ENCODE results near the gene PLA2G2C. TPM values are rescaled to one million over a fixed set of nuclear protein-coding genes. Genes with fewer than 3 reads are reported as not detected.

PLA2G2C gene
- total and polyA plus RNA-seq, 2 of the 8 experiments (the other 6 are each of a cell fraction or from before 2014, with no cell fraction given) = not detected

GRCh38 chr1:20194757-20195461 is 8.6 kb upstream of the PLA2G2C start:
- ChIA-PET CTCF (ENCODE audit: partially characterized antibody) (interaction anchor here (0.7 to 9.3 kb wide), 35 partner anchors 8 to 299 kb away, joined by 3 to 90 read pairs (median 4); no protein-coding TSS in a partner anchor), POLR2A (ENCODE audit: partially characterized antibody) (interaction anchor here (1.2 kb wide), 1 partner anchor 11 kb away, joined by 3 read pairs; no protein-coding TSS in a partner anchor)
- no peak overlapping the region for H4K91ac ChIP-seq (replicated peaks; ENCODE audit: insufficient read length, low read length)
- H3K23me2 ChIP-seq (ENCODE audit: low read depth, low read length) = no peaks in the 10 kb centered on the region
- 61% methylated on average over 15 of the region's 15 CpGs; no CpG with 5 or more reads in 1 of the 2 experiments for WGBS, 2 experiments (ENCODE audit: extremely low coverage in 1 of 2, insufficient coverage in 1 of 2, insufficient read length in 1 of 2, insufficient replicate concordance in 2 of 2, low coverage in 1 of 2, low lambda C conversion rate in 2 of 2, missing lambda C conversion rate in 1 of 2)
- H2BK5ac ChIP-seq (ENCODE audit: low read depth, low read length) = no peak overlapping the region
- no peaks in the 10 kb centered on the region for H3K79me2 ChIP-seq (ENCODE audit: control insufficient read depth in 1 of 2, insufficient read depth in 2 of 2, low read length in 2 of 2)
- no peak overlapping the region for H2AK5ac ChIP-seq (ENCODE audit: low read depth, low read length)
- no peaks in the 10 kb centered on the region for H3K9me3 ChIP-seq (ENCODE audit: insufficient read depth in 2 of 2, low read depth in 1 of 2, low read length in 1 of 2)
- no peak overlapping the region for H3K4me2 ChIP-seq (ENCODE audit: insufficient read depth in 1 of 2, low read depth in 2 of 2, low read length in 2 of 2)
- H3K14ac ChIP-seq (ENCODE audit: insufficient read length) = no peak overlapping the region
- no peak overlapping the region for H4K5ac ChIP-seq (ENCODE audit: insufficient read length, low read depth, low read length)
- no peak overlapping the region; a peak in 1 of 8 replicates for H3K4me3 ChIP-seq (ENCODE audit: extremely low read depth in 1 of 4, insufficient read depth in 2 of 4, low read depth in 3 of 4, low read length in 4 of 4)
- no peak overlapping the region for H2BK20ac ChIP-seq (ENCODE audit: low read length)
- H3K4ac ChIP-seq (replicated peaks; ENCODE audit: insufficient read length, low read depth, low read length) = no peak overlapping the region
- peaks cover 0 to 7% (median under 1%) of the 10 kb centered on the region in 4 experiments; a peak in 4 of 7 replicates for H3K4me1 ChIP-seq (replicated peaks in 1 of 4; ENCODE audit: control insufficient read depth in 3 of 4, insufficient read depth in 4 of 4, low read length in 3 of 4)
- H3K9ac ChIP-seq (replicated peaks in 1 of 4; ENCODE audit: extremely low read depth in 1 of 4, low read depth in 3 of 4, low read length in 3 of 4) = no peak overlapping the region
- H3K56ac ChIP-seq (replicated peaks; ENCODE audit: insufficient read length, low read depth, low read length) = no peak overlapping the region
- H4K8ac ChIP-seq (ENCODE audit: extremely low read depth, insufficient read depth, low read length) = no peak overlapping the region
- no peak overlapping the region for H3K18ac ChIP-seq (ENCODE audit: extremely low read depth, low read length)
- no peaks in the 10 kb centered on the region for H3K79me1 ChIP-seq (ENCODE audit: low read depth, low read length)
- H3K27ac ChIP-seq (ENCODE audit: low read depth, low read length) = no peak overlapping the region
- peaks cover 0 to 2% (median 0%) of the 10 kb centered on the region in 4 experiments; a peak in 2 of 7 replicates for H3K27me3 ChIP-seq (replicated peaks in 1 of 4; ENCODE audit: control insufficient read depth in 3 of 4, extremely low read depth in 1 of 4, insufficient read depth in 3 of 4, low read length in 3 of 4)
- H2BK120ac ChIP-seq (replicated peaks; ENCODE audit: low read depth, low read length) = no peak overlapping the region
- peak; percentile 42 for FAIRE-seq
- no peak overlapping the region for H2BK15ac ChIP-seq (ENCODE audit: low read length)
- no peaks in the 10 kb centered on the region for H4K20me1 ChIP-seq (replicated peaks in 1 of 2; ENCODE audit: control insufficient read depth in 1 of 2, insufficient read depth in 2 of 2, low read length in 2 of 2)
- peak in 1 of 2 experiments; percentile 82 for DNase-seq (ENCODE audit: low read depth in 1 of 2, low spot score in 2 of 2)
- H3K36me3 ChIP-seq (ENCODE audit: control insufficient read depth in 2 of 4, insufficient read depth in 4 of 4, low read length in 3 of 4) = no peaks in the 10 kb centered on the region
- H2BK12ac ChIP-seq (ENCODE audit: low read depth, low read length) = no peak overlapping the region
- H3K23ac ChIP-seq (ENCODE audit: insufficient read length) = no peak overlapping the region
- H2AFZ ChIP-seq (ENCODE audit: low read length) = 0 out of 2 replicates have a peak overlapping the region, but pooled peaks have one; percentile 42
- 0 out of 2 replicates have a peak, but pooled peaks have one; percentile 45 for TF ChIP-seq YY1 (IDR thresholded peaks at IDR 0.05; ENCODE audit: low read depth, low read length)
- no peak for TF ChIP-seq PHF8 (conservative IDR thresholded peaks at IDR 0.05; ENCODE audit: low read depth, low read length)
- no peak for TF ChIP-seq USF2 (IDR thresholded peaks at IDR 0.05; ENCODE audit: low read length)
- no peak for TF ChIP-seq HDAC2 (IDR thresholded peaks at IDR 0.05; ENCODE audit: borderline replicate concordance in 1 of 2, low read depth in 2 of 2, low read length in 2 of 2)
- TF ChIP-seq KDM4A (IDR thresholded peaks at IDR 0.05; ENCODE audit: low read depth, low read length, severe bottlenecking) = no peak
- TF ChIP-seq RBBP5 (IDR thresholded peaks at IDR 0.05; ENCODE audit: borderline replicate concordance, low read depth, low read length) = no peak
- TF ChIP-seq RAD21 (IDR thresholded peaks at IDR 0.05 in 1 of 2, conservative IDR thresholded peaks at IDR 0.05 in 1 of 2; ENCODE audit: low read depth in 2 of 2, low read length in 2 of 2) = peak; percentile 67 to 77
- no peak for TF ChIP-seq TAF1 (IDR thresholded peaks at IDR 0.05; ENCODE audit: low read depth, low read length)
- TF ChIP-seq RXRA (IDR thresholded peaks at IDR 0.05; ENCODE audit: insufficient read depth, low read depth, low read length) = no peak
- no peak for TF ChIP-seq BACH1 (IDR thresholded peaks at IDR 0.05; ENCODE audit: low read length)

Measured in H1 (cell line).